HG03139 (cell line): ENCODE measurements around the gene CACNB2.

Experiments used
- ATAC-seq: cut with Tn5 transposase; IDR thresholded peaks from one replicate; pipeline ENCODE4 v1.9.1; 2021; ENCODE audit not compliant: unreplicated experiment

CACNB2 gene

GRCh38 chr10:18224626-18225445, 84.6 kb downstream of the CACNB2 start:
- ATAC-seq, result no peak

- ATAC-seq, result no peak
Observed at GRCh38 chr10:18226336-18226735, 86.1 kb downstream of the CACNB2 start.

DNA sequence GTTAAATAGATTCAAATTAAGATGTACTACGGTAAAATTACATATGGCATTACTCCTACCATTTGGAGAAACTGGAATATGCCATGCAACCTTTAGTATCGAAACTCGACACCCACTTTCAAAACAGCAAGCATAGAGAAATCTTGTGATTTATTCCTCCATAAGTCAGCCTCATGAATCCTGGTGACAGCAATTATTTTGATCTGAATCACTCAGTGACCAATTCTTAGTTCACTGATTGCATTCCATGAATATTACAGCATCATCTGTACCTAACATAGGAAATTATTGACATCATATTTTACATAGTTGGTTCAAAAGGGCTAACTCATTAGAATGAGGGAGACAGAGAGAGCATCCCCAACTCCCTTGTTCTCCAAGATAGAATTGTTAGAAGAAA, 89.6 kb downstream of the CACNB2 start:
- ATAC-seq, result no peak

DNA sequence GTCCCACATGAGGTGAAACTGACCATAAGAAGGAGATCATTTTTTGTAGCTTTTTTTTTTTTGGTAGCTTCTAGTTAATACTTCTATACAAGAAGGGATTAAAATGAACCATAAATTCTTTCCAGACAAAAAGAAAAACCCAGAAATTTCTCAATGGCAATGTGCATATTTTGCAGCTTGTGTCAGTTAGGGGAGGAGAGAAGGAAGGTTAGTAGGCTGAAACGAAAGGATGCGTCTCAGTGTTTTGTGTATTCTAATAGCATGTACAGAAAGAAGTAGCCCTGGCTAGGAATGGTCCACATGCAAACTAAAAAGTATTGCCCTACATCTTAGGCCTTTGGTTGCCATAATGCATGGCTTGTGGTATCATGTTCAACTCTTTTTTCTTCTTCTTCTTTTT, 90.6 kb downstream of the CACNB2 start:
- ATAC-seq, result no peak

- no peak for ATAC-seq
Observed at GRCh38 chr10:18231480-18231879, 91.3 kb downstream of the CACNB2 start.

DNA sequence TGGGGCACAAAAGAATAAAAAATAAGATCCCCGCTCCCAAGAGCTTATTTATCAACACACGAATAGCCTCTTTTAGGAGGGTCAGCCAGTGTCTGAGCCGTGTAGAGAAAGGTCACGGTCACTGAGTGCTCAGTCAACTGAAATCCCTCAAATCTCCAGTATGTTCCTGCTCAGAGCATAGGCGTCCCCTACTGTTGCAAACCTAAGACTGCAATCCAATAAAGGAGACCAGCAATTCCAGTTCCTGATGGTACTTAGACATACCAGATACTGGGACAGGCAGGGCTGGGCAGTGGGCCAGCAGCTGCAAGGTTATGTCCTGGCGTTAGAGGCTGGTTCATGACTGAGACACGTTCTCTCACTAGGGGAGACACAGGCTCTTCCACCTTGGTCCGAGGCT, 93.6 kb downstream of the CACNB2 start:
- no peak for ATAC-seq

GRCh38 chr10:18235477-18235876, 95.3 kb downstream of the CACNB2 start:
- ATAC-seq, result no peak

DNA sequence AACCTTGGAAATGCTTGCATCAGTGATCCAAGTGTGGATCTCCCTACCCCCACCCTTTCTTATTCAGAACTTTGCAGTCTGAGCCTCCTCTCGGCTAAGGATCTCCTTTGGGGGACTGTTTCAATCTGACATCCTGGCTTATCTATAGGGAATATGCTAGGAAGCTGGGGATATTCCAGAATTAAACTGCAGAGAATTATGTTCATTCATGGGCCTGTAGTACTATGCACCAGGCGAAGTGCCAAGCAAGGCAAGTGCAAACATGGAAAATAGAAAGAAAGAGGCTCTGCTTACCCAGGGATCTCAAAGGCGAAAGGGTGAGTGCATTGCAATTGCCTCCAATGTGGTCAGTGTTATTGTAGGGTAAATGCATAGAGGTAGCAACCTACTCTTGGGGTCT, 96.5 kb downstream of the CACNB2 start:
- ATAC-seq, result no peak

GRCh38 chr10:18238870-18239485, 98.8 kb downstream of the CACNB2 start:
- ATAC-seq, result no peak

GRCh38 chr10:18240185-18240882, 100.1 kb downstream of the CACNB2 start:
- no peak for ATAC-seq

DNA sequence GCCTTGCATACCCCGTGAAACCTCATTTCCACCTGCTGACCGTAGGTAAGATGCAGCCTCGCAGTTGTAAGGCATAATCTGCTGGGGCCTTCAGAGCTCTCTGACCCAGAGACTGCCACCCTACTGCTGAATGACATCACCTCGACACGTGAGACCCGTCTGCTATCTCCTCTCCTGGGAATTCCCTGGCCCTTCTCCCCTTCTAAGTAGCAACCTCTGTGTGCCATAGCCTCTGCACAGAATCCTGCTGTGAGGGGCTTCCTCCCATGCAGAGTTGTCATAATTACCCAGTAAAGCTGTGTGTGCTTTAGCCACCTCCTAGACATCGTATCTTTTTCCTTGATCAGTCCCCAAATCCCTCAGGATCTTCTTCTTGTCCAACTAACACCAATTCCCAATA, 106.7 kb downstream of the CACNB2 start:
- ATAC-seq, result no peak

- ATAC-seq, result no peak
Observed at GRCh38 chr10:18252086-18252485, 111.9 kb downstream of the CACNB2 start.

- ATAC-seq, result no peak
Observed at GRCh38 chr10:18254086-18254485, 113.9 kb downstream of the CACNB2 start.

- no peak for ATAC-seq
Observed at GRCh38 chr10:18254692-18255091, 114.5 kb downstream of the CACNB2 start.

DNA sequence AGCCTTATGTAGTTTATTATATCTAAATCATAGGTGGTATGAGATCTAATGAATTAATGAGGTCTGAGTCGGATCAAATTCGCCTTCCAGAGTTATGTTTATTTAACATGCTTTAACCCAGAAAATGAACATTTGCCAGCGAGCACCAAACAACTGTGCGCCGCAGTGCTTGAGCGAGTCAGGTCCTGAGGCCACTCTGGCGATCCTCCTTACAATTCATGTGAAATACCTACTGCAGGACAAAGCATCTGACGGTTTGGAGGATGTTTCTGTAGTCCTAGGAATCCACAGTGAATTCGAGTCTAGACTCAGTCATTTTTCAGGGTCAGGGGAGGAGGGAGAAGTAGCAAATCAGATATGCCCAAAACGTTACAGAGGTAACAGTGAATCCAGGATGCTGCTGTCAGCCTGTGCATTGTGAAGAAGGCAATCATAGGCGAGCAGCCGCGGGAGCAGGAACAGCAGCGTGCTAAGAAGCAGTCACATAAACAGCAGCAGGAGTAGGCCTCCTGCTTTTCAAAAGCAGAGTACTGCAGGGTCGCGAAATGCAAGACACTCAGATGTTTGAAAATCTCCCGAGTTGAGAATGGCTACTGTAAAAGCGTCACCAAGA, 120.2 kb downstream of the CACNB2 start:
- no peak for ATAC-seq

GRCh38 chr10:18261063-18261610, 120.9 kb downstream of the CACNB2 start:
- no peak for ATAC-seq

- ATAC-seq, result no peak
Observed at GRCh38 chr10:18261768-18262231, 121.6 kb downstream of the CACNB2 start.

DNA sequence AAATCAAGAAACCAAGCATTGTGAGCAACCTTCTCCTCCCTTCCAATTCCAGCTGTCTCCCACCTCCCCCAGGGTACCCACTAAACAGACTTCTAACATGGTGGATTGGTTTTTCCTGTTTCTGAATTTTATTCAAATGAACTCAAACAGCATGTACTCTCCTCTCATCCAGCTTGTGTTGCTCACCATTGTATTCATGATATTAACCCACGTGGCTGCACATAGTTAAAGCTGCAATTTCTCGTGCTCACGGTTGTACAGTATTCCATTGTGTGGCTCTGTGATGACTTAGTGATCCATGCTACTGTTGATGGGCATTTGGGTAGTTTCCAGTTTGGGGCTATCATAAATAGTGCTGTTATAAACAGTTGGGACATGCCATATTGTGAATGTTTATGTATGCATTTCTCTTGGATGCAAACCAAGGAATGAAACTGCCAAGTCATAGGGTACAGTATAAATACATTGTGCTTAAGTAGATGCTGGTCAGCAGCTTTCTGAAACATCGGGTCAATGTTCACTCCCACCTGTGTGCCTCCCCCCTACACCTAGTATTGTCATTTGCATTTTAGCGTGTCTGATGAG, 124.3 kb downstream of the CACNB2 start:
- ATAC-seq, result no peak

DNA sequence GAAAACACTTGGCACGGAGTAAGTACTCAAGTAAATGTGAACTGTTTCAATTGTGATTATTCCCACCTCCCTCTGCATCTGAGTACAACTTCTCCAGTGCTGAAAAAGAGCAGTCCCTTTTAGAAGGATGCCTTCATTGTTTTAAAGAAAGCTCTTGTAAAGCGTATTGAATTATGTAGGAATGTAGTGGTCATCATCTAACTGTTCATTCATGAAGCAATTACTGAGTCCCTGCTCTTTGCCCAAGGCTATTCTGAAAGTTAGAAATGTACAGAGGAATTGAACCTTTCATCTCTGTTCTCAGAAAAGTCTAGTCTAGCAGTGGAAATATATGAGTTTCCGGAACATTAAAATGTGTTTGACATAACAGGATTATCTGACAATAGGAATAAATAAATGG, 127.8 kb downstream of the CACNB2 start:
- no peak for ATAC-seq

GRCh38 chr10:18271491-18271890, 131.3 kb downstream of the CACNB2 start:
- ATAC-seq, result no peak

DNA sequence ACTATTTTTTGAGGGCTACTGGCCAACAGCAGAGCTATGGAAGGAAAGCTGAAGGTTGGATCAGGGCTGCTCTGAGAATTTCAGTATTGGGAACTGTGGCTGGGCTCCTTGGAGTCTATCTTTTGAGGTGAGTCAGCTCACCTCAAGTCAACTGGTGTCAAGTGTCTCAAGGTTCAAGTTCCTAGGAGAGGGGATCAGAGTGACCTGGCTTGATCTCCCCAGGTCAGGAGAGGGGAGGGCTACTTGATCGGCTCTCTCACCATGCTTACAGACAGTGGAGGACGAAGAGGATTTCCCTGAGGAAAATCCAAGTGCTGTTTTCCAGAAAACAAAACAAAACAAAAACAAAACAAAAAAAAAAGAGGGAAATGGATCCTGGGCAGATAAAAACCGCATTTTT, 132.8 kb downstream of the CACNB2 start:
- no peak for ATAC-seq
